OCI-LY7 (cell line): Measurements from ENCODE around the gene AMFR. TPM values are rescaled to one million over a fixed set of nuclear protein-coding genes. Genes with fewer than 3 reads are reported as not detected.

Source experiments
- BruUV-seq: library from RNA; stranded (reverse); fragments of 400-500 nt; replicated peaks from 2 replicates; lab custom pipeline; 2021; lab: Mats Ljungman, UMichigan
- CTCF ChIA-PET: fragments of 300-600 bp; sonication (Branson Sonifier 250); formaldehyde crosslinking; loops from one replicate; lab custom pipeline; 2022; ENCODE audit warnings: antibody characterized with exemption; ENCODE audit not compliant: unreplicated experiment; lab: Charles Lee
- POLR2A ChIA-PET: fragments of 300-600 bp; sonication (Branson Sonifier 250); formaldehyde crosslinking; loops from one replicate; lab custom pipeline; 2022; ENCODE audit warnings: antibody characterized with exemption; lab: Charles Lee
- DNase-seq: peaks from one replicate; pipeline ENCODE4 v3.0.0-alpha.2; 2015; ENCODE audit warnings: low spot score
- H2AFZ ChIP-seq: fragments of 200-600 bp; sonication (generic), shearing (Covaris generic); 2 replicates; pipeline ENCODE4 v1.6.1; 2014; ENCODE audit warnings: mild to moderate bottlenecking, antibody characterized with exemption, low read length, moderate library complexity
- H3K27ac ChIP-seq: fragments of 200-600 bp; sonication (generic); 2 replicates; pipeline ENCODE4 v1.5.1; 2014; ENCODE audit warnings: mixed run types, low read depth, mild to moderate bottlenecking, moderate library complexity, low read length, inconsistent platforms; ENCODE audit not compliant: poor library complexity, severe bottlenecking
- H3K36me3 ChIP-seq: fragments of 200-600 bp; sonication (generic); 2 replicates; pipeline ENCODE4 v1.6.1; 2014; ENCODE audit warnings: mild to moderate bottlenecking, antibody characterized with exemption, low read length, moderate library complexity, mixed read lengths; ENCODE audit not compliant: insufficient read depth
- H3K4me1 ChIP-seq: fragments of 200-600 bp; sonication (generic); 2 replicates; pipeline ENCODE4 v1.5.1; 2014; ENCODE audit warnings: mild to moderate bottlenecking, low read length; ENCODE audit not compliant: insufficient read depth, poor library complexity, severe bottlenecking
- H3K4me2 ChIP-seq: fragments of 200-600 bp; sonication (generic); 2 replicates; pipeline ENCODE4 v1.6.1; 2014; ENCODE audit warnings: mild to moderate bottlenecking, low read length
- H3K4me3 ChIP-seq: fragments of 200-600 bp; sonication (generic); 2 replicates; pipeline ENCODE4 v1.5.1; 2014; ENCODE audit warnings: mild to moderate bottlenecking, low read depth, low read length; ENCODE audit not compliant: poor library complexity, severe bottlenecking
- H3K79me2 ChIP-seq: fragments of 200-600 bp; sonication (generic); 2 replicates; pipeline ENCODE4 v1.6.1; 2016; ENCODE audit warnings: low read depth, mild to moderate bottlenecking, low read length, moderate library complexity, mixed read lengths; ENCODE audit not compliant: insufficient read depth
- H3K9me2 ChIP-seq: fragments of 200-600 bp; sonication (generic); 2 replicates; pipeline ENCODE4 v1.6.1; 2016; ENCODE audit warnings: mild to moderate bottlenecking, low read length, mixed read lengths; ENCODE audit not compliant: insufficient read depth
- H3K9me3 ChIP-seq: fragments of 200-600 bp; sonication (generic); 2 replicates; pipeline ENCODE4 v1.6.1; 2014; ENCODE audit warnings: mild to moderate bottlenecking, mixed run types, low read length, mixed read lengths
- H4K20me1 ChIP-seq: fragments of 200-600 bp; sonication (generic); 2 replicates; pipeline ENCODE4 v1.6.1; 2014; ENCODE audit warnings: mild to moderate bottlenecking, antibody characterized with exemption, low read length, moderate library complexity, mixed read lengths; ENCODE audit not compliant: insufficient read depth
- CTCF ChIP-seq: fragments of 200-600 bp; sonication (generic); conservative IDR thresholded peaks from 2 replicates; pipeline ENCODE4 v1.5.1; 2014; ENCODE audit warnings: mild to moderate bottlenecking, antibody characterized with exemption, low read length, moderate library complexity, mixed read lengths
- EZH2phosphoT487 ChIP-seq: fragments of 200-600 bp; sonication (generic); IDR thresholded peaks from 2 replicates; pipeline ENCODE4 v1.6.1; 2018; ENCODE audit warnings: low read depth, borderline replicate concordance, mild to moderate bottlenecking, mixed run types, antibody characterized with exemption, low read length, moderate library complexity, mixed read lengths
- intact Hi-C: fragments of 100-400 bp; cut with micrococcal nuclease; formaldehyde crosslinking; loops from one replicate; pipeline ENCODE4 v1.10.0; 2022; ENCODE audit not compliant: unreplicated experiment
- total RNA-seq, 2 experiments: library from RNA; depleted of rRNA in 1 of 2; stranded (reverse); fragments of >200 nt in 1 of 2; shearing (Covaris generic) in 1 of 2; gene quantifications; 2 replicates each; pipeline ENCODE4 v1.2.3, GENCODE V29; 2014 to 2022

The AMFR gene
- total RNA-seq, 2 experiments from 2014 or later = 87.7 to 101 TPM

DNA sequence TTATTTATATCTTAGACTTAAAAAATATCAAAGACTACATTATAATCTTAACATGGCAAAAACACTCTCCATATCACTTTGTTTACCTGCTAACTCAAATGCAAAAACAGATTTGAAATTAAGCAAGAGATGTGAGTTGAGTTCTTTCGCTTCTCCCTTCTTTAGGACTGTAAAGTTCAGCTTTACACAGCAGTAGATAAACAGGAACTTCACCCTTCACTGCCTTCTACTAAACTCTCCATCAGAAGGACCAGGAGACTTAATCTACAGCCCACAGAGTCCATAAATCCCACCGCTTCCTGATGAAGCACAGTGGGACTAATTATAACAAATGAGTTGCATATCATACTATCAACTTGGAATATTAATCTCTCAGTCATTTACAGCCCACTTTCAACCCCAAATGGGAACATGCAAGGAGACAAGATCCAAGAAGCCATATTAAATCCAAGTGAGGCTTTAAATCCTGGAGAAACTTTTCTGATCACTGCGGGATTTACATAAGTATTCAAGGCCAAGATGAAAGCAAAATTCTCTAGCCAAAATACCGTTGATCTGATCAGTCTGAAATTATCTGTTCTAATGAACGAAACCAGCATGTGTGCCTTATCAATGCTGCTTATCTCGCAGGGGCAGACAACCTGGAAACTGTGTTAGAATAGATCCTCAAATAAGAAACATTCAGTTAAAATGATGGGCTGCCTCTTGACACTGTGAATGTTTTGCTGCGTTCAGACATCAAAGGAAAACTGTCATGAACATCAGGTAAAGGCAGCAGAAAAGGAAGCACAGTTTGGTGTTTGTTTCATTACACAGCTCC is 1.6 kb downstream of the AMFR start:
- Histone ChIP-seq H3K27ac (peak overlapping the region; percentile 72), H3K4me3 (peak overlapping the region; percentile 88), H3K4me1 (peaks cover 47% of the 10 kb centered on the region), H2AFZ (peak overlapping the region; percentile 58; the same call in 1 of the 2 replicates), H4K20me1 (peaks cover 5% of the 10 kb centered on the region; the same call in 1 of the 2 replicates), H3K79me2 (peaks cover 63% of the 10 kb centered on the region), H3K9me2 (no peaks in the 10 kb centered on the region), H3K9me3 (no peaks in the 10 kb centered on the region), H3K36me3 (peaks cover 4% of the 10 kb centered on the region), H3K4me2 (peak overlapping the region; percentile 90)
- intact Hi-C loops = loop anchor here (2.0 kb wide), 1 partner anchor 27 kb away; the partner anchor contains the start of genes NUDT21 and OGFOD1
- POLR2A ChIA-PET = interaction anchor here (0.5 to 1.8 kb wide), 3 partner anchors 25 to 96 kb away, joined by 3 to 8 read pairs (median 4); partner anchors contain the start of genes NUDT21 and OGFOD1
- BruUV-seq = TSS peak; percentile 71
- TF ChIP-seq EZH2phosphoT487 (no peak), CTCF (no peak)
- CTCF ChIA-PET = no interaction called here
- DNase-seq = peak; percentile 62

DNA sequence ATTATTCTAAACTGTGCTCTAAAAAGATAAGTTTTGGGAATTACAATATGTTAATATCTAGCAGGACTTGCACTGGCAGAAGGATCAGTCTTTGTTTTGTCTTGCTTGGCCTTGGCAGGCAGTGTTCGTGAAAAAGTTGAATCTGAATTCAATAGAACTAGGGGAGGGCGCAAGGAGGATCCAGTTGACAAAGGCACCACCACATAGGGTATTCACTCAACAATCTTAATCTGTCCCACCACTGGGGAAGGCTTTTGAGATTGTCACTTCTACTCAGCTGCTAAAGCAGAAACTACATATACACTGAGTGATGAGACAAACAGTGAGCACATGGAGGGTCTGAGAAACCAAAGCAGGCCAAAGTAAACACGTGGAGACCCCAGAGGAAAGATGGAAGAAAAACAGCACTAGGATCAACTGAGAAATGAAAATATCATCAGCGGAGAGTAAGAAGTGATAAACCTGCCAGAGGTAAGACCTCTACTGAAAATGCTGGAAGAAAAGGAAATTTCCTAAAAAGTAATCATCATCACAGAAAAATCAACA is 2.4 kb downstream of the AMFR start:
- peaks cover 68% of the 10 kb centered on the region for H3K79me2 ChIP-seq
- H3K9me3 ChIP-seq = no peaks in the 10 kb centered on the region
- no peak for TF ChIP-seq EZH2phosphoT487
- TF ChIP-seq CTCF = no peak
- peak overlapping the region; percentile 58; the same call in 1 of the 2 replicates for H2AFZ ChIP-seq
- H3K4me1 ChIP-seq = peaks cover 47% of the 10 kb centered on the region
- H3K4me2 ChIP-seq = peak overlapping the region; percentile 90
- DNase-seq = peak; percentile 67
- peaks cover 5% of the 10 kb centered on the region; the same call in 1 of the 2 replicates for H4K20me1 ChIP-seq
- peak overlapping the region; percentile 88 for H3K4me3 ChIP-seq
- peak overlapping the region; percentile 72 for H3K27ac ChIP-seq
- peaks cover 3% of the 10 kb centered on the region; the same call in 1 of the 2 replicates for H3K36me3 ChIP-seq
- no TSS peak for BruUV-seq
- POLR2A ChIA-PET = interaction anchor here (0.5 to 1.8 kb wide), 2 partner anchors 28 to 96 kb away, joined by 4 to 8 read pairs; partner anchors contain the start of genes NUDT21 and OGFOD1
- no peaks in the 10 kb centered on the region for H3K9me2 ChIP-seq
- intact Hi-C loops = no loop called here
- CTCF ChIA-PET = no interaction called here
